NCI-H460 (cell line): ENCODE results near the gene FDX2. TPM values are rescaled to one million over a fixed set of nuclear protein-coding genes. Genes with fewer than 3 reads are reported as not detected.
"Not testable (repeated sequence)": the region's sequence is repeated elsewhere in the genome, so short reads cannot be mapped to it uniquely, and the experiment has no call there.

Experiments
- DNase-seq: peaks from one replicate; pipeline ENCODE4 v3.0.0-alpha.2; 2016; ENCODE audit warnings: low read depth; ENCODE audit errors: extremely low read depth
- polyA plus RNA-seq: library from polyadenylated mRNA; depleted of rRNA; stranded (reverse); fragments of >200 nt; gene quantifications from 2 replicates; pipeline ENCODE4 v1.2.3, GENCODE V29; 2014; cell fraction: nucleus; rRNA removed
- total RNA-seq: library from RNA; depleted of rRNA; stranded (reverse); fragments of >200 nt; shearing (Covaris generic); gene quantifications from 2 replicates; pipeline ENCODE4 v1.2.3, GENCODE V29; 2014; rRNA removed

Gene FDX2
- 12.6 and 18.0 TPM in 2 replicates for total RNA-seq
- polyA plus RNA-seq = 27.6 and 30.1 TPM in 2 replicates

DNA sequence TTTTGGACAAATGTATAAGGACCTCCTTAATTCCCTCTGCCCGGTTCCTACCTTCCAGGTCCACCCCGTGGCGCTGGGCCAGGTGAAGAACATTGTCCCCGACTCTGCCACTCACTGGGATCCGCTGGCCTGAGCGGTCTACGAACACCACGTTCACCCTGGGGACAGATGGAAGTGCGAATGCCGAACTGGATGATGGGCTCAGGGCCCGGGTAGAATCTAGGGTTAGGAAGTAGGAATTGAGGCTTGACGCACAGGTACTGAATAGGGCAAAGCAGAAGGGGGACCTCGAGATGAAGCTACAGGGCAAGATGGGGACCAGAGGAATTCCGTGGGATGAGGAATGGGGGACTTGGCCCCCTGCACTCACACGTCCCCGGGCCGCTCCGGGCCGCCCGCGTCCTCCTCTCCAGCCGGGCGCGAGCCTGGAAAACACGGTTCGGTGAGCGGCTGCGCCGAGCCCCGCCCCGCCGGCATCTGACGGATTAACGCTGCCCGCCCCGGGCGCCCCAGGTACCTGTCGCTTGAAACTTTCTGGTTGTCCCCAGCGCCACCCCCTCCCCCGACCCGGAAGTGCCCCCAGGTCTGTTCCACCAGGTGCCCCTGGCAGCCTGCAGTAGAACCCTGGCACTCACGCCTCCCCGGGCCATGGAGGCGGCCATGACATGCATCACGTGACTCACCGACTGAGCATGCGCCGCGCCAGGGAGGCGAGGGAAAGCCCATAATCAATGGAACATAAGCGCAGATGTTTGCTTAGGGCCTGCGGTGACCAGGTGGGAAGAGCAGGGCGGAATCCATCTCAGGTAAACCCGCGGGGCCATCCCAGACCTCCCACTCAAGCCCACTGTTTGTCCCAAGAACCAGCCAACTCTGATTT lies at the start of gene FDX2:
Gene FDX2, minus strand, starts transcription at position 681 of the 880 bp plus-strand sequence. Its CDS starts 19 bp downstream, at position 662.
- DNase-seq = peak; percentile 64

DNA sequence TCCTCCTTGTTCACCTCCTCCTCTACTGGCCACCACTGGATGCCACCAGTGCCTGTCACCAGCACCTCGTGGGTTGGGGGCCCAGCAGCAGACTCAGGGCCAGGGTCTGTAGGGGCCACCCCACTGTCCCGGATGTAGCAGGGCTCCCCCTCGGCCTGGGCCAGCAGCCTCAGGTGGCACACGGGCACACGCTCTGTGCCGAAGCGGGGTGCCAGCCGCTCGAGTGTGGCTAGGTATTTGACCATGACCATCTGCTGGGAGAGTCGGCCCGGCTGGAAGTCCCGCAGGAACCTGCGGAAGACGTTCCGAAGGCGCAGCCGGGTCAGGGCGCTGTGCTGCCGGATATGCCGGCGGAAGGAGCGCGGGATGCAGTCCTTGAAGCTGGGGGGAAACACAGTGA lies 49.7 kb upstream of the FDX2 start:
- no peak for DNase-seq

DNA sequence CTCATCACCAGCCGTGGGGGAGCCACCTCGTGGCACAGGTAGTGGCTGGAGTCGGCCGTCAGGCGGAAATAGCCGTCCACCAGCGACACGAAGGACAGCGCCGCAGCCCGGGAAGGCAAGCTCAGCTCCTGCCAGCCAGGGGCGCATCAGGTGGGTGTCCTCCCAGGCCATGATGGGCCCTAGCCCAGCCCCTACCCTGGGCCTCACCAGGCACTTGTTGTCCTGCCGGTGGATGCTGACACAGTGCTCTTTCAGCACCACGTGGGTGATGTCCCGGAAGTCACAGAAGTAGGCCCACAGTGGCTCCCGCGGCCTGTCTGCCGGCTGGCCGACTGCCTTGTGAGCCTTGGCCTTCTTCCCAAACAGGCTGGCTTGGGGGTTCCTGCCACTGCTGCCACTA lies 48.8 kb upstream of the FDX2 start:
- no peak for DNase-seq

- DNase-seq = no peak
These were observed 48.0 kb upstream of the FDX2 start for GRCh38 chr19:10363789-10364281.

GRCh38 chr19:10362259-10362658 lies 46.4 kb upstream of the FDX2 start:
- no peak for DNase-seq

GRCh38 chr19:10361569-10362011 lies 45.8 kb upstream of the FDX2 start:
- no peak for DNase-seq

DNA sequence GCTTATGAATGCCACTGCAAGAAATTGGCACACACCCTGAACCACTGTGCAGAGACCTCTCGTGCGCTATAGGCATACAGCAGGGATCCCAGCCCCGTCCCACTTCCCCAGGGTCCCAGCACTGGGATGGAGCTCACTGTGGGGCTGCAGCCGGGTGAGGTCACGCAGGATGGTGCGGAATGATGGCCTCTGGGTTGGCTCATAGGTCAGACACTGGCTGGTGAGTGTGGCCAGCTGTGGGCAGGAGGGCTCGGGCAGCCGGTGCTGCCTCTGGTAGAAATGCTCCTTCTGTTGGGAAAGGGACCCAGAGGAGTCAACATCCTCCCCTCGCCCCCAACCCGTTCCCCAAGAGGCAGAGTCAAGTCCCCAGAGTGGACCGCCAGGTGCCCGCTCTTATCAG lies 40.6 kb upstream of the FDX2 start:
- no peak for DNase-seq

DNA sequence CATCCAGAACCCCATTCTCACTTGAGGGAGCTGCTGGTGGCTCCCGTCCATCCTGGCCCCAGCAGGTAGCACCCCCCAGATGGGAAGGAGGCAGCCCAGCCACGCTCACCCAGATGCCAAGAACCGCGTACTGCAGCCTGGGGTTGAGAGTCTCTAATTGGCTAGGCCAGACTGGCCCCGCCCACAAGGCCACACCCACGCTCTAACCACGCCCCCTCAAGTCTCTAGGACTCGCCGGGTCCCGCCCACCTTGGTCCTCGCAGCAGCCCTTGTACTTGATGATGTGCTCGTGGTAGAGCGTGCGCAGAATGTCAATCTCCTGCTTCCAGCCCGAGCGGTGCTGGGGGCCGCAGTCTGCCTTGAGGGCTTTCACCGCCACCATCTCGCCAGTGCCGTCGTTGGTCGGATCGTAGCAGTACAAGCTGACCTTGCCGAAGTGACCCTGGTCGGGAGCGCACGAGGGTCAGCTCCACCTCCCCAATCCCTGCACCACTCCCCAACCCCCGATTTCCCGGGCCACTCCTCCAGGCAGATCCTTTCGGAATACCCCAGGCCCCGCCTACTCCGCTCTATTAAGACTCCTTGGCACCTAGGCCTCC lies 38.1 kb upstream of the FDX2 start:
- DNase-seq = no peak

GRCh38 chr19:10352764-10353671 lies 37.2 kb upstream of the FDX2 start:
- no peak for DNase-seq

- no peak for DNase-seq
These were observed 30.7 kb upstream of the FDX2 start for GRCh38 chr19:10346509-10346908.

GRCh38 chr19:10344780-10345179 lies 29.0 kb upstream of the FDX2 start:
- no peak for DNase-seq

GRCh38 chr19:10343495-10343894 lies 27.7 kb upstream of the FDX2 start:
- DNase-seq = no peak

GRCh38 chr19:10339977-10340376 lies 24.2 kb upstream of the FDX2 start:
- DNase-seq = no peak

- DNase-seq = no peak
These were observed 23.7 kb upstream of the FDX2 start, which contains the start of gene ICAM3 for GRCh38 chr19:10339380-10339960. Gene ICAM3 (minus strand): TSS chr19:10339624. CDS start chr19:10339614, 10 bp downstream.

DNA sequence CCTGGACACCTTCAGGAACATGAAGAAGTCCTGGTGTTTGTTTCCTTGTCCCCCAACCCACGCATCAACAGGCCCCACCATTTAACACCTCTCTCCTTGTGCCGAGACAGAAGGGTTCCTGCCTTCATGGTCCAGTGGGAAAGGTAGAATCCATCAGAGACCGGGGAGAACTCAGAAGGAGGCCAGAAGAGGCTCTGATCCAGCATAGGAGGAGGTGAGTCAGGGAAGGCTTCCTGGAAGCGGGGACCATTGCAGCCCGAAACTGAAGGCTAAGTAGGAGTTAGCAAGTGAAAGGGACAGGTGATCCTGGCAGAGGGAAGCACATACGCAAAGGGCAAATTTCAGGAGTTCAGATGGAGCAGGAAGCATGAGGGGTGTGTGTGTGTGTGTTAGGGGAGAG lies 23.1 kb upstream of the FDX2 start:
- DNase-seq = no peak

GRCh38 chr19:10336725-10337124 lies 20.9 kb upstream of the FDX2 start:
- DNase-seq = not testable (repeated sequence)

DNA sequence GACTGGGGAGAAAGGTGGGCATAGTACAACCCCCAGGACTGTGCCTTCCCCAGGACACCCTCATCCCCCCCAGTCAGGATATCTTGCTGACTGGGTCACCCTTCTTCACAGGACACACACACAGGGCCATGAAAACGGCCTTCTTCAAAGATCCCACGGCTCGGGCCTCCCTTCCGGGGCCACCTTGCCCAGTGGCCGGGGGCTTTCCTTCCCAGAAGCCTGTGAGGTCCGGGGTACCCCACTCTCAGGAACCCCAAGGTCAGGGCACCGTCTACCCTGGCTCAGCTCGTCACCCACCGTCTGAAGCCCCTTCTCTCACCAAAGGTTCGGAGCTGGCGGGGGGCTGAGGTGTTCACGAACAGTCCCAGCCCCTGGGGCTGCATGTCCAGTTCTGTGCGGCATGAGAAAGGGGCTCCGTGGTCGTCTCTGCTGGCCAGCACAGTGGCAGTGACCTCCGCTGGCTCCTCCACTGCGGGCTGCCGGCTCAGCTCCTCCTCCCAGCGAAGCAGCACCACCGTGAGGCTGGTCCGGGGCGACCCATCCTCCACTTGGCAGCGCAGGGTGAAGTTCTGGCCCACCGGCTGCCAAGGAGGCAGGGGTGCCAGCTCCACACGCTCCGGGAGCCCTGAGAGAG lies 19.7 kb upstream of the FDX2 start:
- no peak for DNase-seq

- DNase-seq = peak; percentile 91
These were observed 19.0 kb upstream of the FDX2 start for GRCh38 chr19:10334588-10335351.
